Testis (tissue), 2 donors: ENCODE measurements around the gene SESN2.

Experiments
- POLR2A ChIP-seq: fragments of 450-650 bp; IDR thresholded peaks from one replicate; pipeline ENCODE4 v1.6.1; 2017; ENCODE audit warnings: antibody characterized with exemption, mild to moderate bottlenecking, moderate library complexity
- TF ChIP-seq, protein P1 (sequence below), 3 experiments: fragments of 450-650 bp in 2 of 3; fragments of 200-600 bp in 1 of 3; sonication (generic) in 1 of 3; IDR thresholded peaks; one replicate each; pipeline ENCODE4 v1.5.1; 2016 to 2019; ENCODE audit warnings: antibody characterized with exemption in 3 of 3, mild to moderate bottlenecking in 2 of 3, moderate library complexity in 1 of 3

DNA sequence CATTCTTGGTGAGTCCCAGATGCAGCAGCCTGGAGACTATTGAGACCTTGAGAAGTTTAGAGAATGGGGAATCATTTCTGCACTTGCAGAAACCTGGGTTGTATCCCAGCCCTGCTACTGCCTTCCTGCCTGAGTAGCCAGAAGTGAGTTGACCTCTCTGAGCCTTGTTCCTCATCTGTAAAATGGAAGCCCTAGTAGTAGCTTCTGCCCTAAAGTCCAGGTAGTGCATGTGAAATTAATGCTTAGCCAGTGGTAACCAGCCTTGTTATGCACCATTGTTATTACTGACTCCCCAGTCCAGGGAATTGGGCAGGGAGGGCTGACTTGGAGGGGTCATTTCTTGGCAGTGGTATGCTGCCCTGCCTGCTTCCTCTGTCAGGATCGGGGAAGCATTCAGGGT lies 5.6 kb downstream of the SESN2 start:
- TF ChIP-seq, protein P1, sequence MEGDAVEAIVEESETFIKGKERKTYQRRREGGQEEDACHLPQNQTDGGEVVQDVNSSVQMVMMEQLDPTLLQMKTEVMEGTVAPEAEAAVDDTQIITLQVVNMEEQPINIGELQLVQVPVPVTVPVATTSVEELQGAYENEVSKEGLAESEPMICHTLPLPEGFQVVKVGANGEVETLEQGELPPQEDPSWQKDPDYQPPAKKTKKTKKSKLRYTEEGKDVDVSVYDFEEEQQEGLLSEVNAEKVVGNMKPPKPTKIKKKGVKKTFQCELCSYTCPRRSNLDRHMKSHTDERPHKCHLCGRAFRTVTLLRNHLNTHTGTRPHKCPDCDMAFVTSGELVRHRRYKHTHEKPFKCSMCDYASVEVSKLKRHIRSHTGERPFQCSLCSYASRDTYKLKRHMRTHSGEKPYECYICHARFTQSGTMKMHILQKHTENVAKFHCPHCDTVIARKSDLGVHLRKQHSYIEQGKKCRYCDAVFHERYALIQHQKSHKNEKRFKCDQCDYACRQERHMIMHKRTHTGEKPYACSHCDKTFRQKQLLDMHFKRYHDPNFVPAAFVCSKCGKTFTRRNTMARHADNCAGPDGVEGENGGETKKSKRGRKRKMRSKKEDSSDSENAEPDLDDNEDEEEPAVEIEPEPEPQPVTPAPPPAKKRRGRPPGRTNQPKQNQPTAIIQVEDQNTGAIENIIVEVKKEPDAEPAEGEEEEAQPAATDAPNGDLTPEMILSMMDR (IDR thresholded peaks at IDR 0.05), result no peak
- no peak for TF ChIP-seq POLR2A
